HG03571 (cell line): Measurements from ENCODE around the gene PTBP1.

Experiments
- ATAC-seq: cut with Tn5 transposase; IDR thresholded peaks from one replicate; pipeline ENCODE4 v1.9.1; 2021; ENCODE audit not compliant: unreplicated experiment

Gene PTBP1

GRCh38 chr19:796692-797527, at the start of gene PTBP1:
Gene PTBP1, plus strand, starts transcription at chr19:797452. Its CDS starts 46 bp downstream, at chr19:797498.
- peak; percentile 68 for ATAC-seq

- no peak for ATAC-seq
Observed at GRCh38 chr19:748274-748598, 49.0 kb upstream of the PTBP1 start.

GRCh38 chr19:749811-750210, 47.4 kb upstream of the PTBP1 start:
- no peak for ATAC-seq

GRCh38 chr19:750640-751423, 46.4 kb upstream of the PTBP1 start, which contains the start of gene MISP:
Gene MISP, plus strand, starts transcription at chr19:751112. Its CDS starts 5,835 bp downstream, at chr19:756947.
- no peak for ATAC-seq

GRCh38 chr19:751501-752341, 45.5 kb upstream of the PTBP1 start:
- no peak for ATAC-seq

- ATAC-seq, result no peak
Observed at GRCh38 chr19:752652-753517, 44.4 kb upstream of the PTBP1 start.

GRCh38 chr19:754530-754929, 42.7 kb upstream of the PTBP1 start:
- no peak for ATAC-seq

- ATAC-seq, result no peak
Observed at GRCh38 chr19:755063-755462, 42.2 kb upstream of the PTBP1 start.

- ATAC-seq, result no peak
Observed at GRCh38 chr19:756236-756635, 41.0 kb upstream of the PTBP1 start.

- ATAC-seq, result no peak
Observed at GRCh38 chr19:756821-757688, 40.2 kb upstream of the PTBP1 start.

GRCh38 chr19:757811-758668, 39.2 kb upstream of the PTBP1 start:
- no peak for ATAC-seq

- no peak for ATAC-seq
Observed at GRCh38 chr19:763181-763580, 34.1 kb upstream of the PTBP1 start.

- ATAC-seq, result no peak
Observed at GRCh38 chr19:763869-764268, 33.4 kb upstream of the PTBP1 start.

- no peak for ATAC-seq
Observed at GRCh38 chr19:764301-764700, 33.0 kb upstream of the PTBP1 start.

GRCh38 chr19:765179-765738, 32.0 kb upstream of the PTBP1 start:
- no peak for ATAC-seq

GRCh38 chr19:768424-768823, 28.8 kb upstream of the PTBP1 start:
- ATAC-seq, result no peak

- ATAC-seq, result no peak
Observed at GRCh38 chr19:769616-770015, 27.6 kb upstream of the PTBP1 start.

GRCh38 chr19:771332-771785, 25.9 kb upstream of the PTBP1 start:
- ATAC-seq, result no peak
